GM18858 (cell line): ENCODE data around the gene ABR.
"Not testable (repeated sequence)": the region's sequence is repeated elsewhere in the genome, so short reads cannot be mapped to it uniquely, and the experiment has no call there.

Experiments
- ATAC-seq: cut with Tn5 transposase; IDR thresholded peaks from one replicate; pipeline ENCODE4 v1.9.1; 2021; ENCODE audit not compliant: unreplicated experiment

The ABR gene

GRCh38 chr17:1097972-1098744, 81.6 kb downstream of the ABR start:
- ATAC-seq = not testable (repeated sequence)

DNA sequence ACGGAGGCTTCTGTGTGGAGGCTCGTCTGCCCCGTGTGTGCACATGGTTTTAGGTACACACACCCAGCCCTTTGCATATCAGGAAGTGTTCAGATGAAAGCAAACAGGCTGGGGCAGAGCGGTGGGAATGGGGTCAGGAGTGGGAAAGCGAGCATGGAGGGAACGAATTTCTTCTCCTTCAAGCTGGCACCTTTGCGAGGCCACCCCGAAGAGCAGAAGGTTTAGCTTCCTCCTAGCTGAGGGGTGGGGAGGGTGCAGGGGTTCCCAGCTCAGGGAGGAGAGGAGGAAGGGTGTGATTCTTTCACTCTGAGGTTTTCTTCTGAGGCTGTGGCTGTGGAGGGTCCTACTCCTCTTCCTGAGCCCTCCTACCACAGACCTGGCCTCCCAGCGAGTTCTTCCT, 83.6 kb downstream of the ABR start:
- no peak for ATAC-seq

GRCh38 chr17:1095853-1096173, 84.0 kb downstream of the ABR start:
- ATAC-seq = no peak

GRCh38 chr17:1095090-1095852, 84.5 kb downstream of the ABR start:
- no peak for ATAC-seq

GRCh38 chr17:1094591-1094990, 85.2 kb downstream of the ABR start:
- ATAC-seq = no peak

GRCh38 chr17:1091900-1092299, 87.9 kb downstream of the ABR start:
- ATAC-seq = no peak

DNA sequence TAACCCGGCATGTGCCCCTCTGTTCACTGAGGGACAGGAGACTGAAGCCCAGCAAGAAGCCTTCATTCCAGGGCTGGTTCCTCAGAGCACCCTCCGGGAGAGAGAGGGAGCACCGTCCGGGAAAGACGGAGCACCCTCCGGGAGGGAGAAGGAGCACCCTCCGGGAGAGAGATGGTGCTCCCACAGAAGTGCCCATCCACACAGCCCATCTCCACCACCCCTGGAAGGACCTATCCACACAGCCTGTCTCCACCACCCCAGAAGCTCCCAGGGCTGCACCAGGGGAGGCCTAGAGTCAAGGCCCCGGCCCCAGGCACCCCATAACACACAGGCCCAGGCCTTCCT, 88.6 kb downstream of the ABR start:
- ATAC-seq = no peak

DNA sequence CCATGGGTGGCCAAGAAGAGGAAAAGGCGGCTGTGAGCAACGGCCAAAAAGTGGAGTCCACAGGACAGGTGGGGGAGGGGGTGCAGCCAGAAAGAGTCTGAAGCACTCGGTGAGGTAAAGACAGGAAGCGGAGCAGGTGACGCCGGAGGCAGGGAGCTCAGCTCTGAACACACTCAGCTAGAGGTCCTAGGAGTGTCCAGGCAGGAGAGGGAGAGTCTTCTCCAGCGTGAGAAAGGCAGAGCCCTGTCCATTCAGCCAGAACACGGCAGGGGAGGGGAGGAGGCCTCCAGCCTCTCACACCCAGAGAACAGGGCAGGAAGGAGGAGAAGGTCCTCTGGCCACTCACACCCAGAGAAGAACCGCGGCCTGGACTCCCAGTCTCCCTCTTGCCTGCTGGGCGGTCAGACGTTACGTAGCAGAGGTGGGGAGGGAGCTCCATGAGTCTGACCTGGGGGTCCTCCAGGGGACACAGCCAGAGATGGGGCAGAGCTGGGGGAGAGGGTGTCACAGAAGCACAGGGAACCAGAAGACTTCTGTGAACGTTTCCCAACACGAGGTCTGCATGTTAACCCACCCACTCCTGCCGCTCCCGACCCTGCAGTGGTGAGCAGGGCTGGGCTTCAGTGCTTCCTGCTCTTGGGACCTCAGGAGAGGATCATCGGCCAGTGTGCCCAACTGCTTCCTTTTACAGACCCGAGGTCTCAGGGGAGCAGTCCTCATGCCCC, 89.2 kb downstream of the ABR start:
- no peak for ATAC-seq

DNA sequence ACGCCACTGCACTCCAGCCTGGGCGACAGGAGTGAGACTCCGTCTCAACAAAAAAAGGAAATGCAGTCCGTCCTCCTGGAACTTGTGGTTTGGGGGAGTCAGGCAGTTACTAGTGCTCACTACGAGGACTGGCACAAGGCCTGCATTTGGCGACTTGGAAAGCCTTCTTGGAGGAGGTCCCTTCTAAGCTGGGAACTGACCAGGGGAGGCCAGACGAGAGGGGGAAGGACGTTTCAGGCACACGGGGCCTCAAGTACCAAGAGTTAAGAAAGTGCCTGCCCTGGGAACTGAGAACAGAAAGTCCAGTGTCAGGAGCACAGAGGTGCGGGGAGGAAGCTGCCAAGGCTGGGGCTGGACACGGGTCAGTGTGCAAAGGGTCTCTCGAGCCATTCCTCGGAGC, 89.9 kb downstream of the ABR start:
- ATAC-seq = no peak

GRCh38 chr17:1087381-1088241, 92.2 kb downstream of the ABR start:
- no peak for ATAC-seq

DNA sequence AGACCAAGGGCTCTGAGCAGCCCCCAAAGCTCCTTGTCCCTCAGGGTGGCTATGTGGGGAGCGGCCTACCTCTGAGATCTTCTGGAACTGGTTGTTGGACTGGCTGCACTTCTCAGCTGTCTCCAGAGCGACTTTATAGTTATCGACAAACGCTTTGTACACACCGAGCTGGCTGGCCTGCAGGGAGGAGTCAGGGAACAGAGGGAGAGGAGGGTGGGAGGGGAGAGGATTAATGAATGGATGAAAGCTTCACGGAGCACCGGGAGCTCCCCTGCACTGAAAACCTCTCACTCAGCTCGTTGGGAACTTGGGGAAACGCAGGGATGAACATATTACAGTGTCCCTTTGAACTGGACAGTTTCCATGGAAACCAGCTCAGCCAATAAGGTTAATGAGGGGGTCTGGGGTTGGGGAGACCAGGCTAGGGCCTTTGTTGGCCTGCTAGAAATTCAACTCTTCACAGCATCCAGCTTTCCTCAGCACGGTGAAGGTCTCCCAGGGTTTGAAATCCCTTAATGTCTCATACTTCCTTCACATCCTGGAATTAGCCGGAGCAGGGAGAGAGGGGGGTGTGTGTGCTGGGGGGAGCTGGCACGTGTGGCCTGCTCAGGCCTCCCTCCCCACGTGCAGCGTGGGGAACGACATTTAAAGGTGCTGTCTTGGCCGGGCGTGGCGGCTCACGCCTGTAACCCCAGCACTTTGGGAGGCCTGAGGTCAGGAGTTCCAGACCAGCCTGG, 96.2 kb downstream of the ABR start:
- no peak for ATAC-seq

GRCh38 chr17:1082579-1082978, 97.2 kb downstream of the ABR start:
- ATAC-seq = no peak

DNA sequence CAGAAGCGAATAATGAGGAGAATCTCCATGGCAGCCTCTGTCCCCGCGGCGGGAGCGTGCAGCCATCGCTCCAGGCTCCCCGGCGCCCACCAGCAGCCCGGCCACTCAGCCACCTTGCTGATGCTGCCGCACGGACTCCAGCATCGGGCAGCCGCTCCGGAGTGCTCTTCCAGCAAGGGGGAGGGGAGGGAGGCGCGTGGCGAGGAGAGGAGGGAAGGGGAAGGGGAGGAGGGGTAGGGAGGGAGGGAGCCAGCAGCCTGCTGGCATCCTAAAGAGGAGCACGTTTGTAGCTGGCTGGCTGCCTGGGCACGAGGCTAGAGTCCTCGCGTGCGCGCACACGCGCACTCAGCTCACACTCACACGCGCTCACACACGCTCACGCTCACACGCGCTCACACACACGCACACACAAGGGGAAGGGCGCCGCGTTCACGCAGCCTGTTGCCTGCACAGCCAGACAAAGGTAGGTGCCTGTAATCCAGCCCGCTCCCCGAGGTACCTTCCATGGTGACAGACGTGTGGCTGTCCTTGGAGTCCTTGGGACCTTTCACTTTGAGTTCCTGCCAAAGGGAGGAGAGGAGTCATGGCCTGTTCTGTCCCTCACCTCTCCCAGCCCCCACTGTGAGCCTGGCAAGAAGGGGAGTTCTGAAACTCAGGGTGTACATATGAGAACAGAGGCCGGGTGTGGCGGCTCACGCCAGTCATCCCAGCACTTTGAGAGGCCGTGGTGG, 100.8 kb downstream of the ABR start:
- no peak for ATAC-seq

DNA sequence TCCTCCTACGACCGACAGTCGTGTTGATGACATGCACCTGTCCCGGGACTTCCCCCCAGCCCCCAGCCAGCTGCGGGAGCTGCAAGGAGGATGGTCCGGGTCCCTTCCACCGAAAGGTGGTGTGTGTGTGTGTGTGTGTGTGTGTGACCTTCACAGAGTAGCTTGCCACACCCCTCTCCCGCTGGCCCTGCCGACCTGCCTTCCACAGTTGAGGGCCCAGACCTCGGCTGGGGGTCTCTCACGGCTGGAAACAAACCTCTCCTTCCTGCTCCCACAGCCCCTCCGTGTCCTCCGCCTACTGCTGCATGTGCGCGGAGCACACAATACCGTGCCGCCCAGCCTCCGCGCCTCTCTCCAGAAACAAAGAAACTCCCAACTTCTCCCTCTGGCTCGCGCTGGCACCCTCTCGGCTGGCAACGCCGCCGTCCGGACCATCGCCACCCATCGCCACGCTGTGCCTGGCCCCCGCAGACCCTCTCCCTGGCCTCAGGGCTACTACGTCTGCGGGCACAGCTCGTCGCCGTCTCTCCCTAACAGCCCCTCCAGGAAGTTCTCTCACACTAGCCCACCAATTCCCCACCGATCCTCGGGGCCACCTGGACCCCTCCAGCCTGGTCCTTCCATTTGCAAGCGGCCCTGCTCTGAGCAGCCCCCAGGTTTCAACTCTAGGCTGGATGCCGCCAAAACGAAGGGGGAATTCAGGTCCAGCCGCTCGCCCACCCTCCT, 101.6 kb downstream of the ABR start:
- no peak for ATAC-seq

DNA sequence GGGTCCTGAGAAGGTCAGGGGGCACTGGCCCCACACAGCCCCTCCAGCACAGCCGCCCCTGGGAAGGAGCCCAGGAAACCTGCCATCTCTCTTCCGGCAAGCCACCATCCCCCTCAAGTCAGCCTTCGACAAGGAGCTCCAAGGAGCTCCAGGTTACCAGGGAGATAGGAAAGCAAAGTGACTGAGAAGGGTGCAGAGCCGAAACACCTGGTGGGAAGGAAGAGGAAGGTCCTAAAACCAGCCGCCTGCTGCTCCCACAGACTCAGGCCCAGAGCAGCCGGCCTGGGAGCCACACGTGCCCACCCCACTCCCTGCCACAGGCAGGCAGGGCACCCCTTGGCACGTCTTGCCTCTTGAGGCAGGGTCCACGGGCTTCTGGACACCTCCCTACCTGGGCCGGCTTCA, 102.2 kb downstream of the ABR start:
- no peak for ATAC-seq

DNA sequence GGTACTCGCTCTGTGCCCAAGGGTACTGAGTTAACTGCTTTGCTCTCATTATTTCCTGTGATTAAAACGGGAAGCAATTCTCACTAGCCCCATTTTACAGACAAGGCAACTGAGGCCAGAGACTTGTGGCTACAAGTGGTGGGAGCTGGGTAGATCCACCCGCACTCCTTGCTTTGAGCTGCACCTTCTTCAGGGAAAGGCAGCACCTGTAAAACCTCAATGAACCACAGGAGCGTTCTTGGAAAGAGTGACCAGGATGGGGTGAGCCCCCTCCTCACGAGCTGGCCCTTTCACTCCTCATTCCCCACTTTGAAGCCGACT, 102.8 kb downstream of the ABR start:
- no peak for ATAC-seq

DNA sequence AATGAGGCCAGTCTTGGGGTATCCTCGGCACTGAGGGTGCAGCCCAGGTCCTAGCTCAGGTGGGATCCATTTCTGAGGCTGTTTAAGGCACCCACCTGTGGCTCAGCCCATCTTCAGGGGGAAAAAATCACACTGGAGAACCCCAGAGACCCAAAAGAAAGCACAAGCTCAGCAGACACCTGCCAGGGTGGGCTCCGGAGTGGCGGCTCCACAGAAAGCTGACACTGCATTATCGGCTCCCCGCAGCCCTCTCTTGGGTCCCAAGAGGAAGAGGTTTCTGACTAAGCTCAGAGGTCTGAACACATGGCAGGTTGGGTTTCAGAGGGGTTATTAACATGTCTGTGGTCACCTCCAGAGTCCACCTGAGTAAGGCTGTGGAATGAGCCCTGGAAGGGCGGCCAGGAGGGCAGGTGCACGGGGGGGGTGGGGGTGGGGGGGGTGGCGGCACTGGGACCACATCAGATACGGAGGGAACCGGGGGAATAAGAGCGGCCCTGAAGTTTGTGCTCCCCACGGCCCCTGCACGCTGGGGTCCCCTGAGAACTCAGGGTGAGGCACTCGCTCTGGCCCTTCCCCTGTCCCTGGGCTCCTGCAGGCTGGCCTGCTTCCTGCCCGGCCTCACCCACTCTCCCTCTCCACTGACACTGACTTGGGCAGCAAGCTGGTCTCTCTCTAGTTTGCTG, 103.3 kb downstream of the ABR start:
- ATAC-seq = no peak

DNA sequence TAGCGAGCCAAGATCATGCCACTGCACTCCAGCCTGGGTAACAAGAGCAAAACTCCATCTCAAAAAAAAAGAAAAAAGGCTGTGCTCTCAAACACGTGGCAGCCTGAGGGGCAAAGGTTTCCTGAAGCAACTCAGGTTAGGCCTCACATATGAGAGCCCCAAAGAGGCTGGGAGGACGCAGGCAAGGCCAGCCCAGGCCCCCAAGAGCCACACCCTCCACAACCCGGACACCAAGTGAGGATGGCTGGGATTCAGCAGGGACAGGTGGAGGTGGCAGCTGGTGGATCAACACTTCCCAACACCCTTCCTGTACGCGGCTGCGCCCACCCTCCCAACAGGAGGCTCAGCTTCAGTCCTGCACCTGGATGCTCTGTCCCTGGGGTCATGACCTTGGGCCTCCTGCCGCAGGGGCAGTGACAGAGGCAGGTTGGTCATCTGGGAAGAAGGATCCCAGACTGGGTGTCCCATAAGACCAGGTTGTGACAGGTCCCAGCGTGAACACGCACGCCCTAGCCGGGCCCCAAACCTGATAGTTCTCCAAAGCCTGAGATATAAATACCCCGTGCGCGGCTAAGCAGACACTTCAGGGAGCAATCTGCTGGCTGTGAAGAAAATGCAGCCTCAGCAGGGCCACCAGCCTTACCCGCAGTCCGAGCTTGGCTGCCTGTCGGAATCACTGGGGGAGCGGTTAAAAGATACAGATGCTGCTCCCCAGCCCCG, 104.7 kb downstream of the ABR start:
- ATAC-seq = no peak
